GM21786 (cell line): Measurements from ENCODE around the gene AADAC.
A peak's percentile ranks its signal among the peaks of the same experiment; 100 is the strongest.
"Not testable (repeated sequence)": the region's sequence is repeated elsewhere in the genome, so short reads cannot be mapped to it uniquely, and the experiment has no call there.

Experiments
- ATAC-seq: cut with Tn5 transposase; IDR thresholded peaks from one replicate; pipeline ENCODE4 v1.9.1; 2021; ENCODE audit not compliant: unreplicated experiment

Gene AADAC

DNA sequence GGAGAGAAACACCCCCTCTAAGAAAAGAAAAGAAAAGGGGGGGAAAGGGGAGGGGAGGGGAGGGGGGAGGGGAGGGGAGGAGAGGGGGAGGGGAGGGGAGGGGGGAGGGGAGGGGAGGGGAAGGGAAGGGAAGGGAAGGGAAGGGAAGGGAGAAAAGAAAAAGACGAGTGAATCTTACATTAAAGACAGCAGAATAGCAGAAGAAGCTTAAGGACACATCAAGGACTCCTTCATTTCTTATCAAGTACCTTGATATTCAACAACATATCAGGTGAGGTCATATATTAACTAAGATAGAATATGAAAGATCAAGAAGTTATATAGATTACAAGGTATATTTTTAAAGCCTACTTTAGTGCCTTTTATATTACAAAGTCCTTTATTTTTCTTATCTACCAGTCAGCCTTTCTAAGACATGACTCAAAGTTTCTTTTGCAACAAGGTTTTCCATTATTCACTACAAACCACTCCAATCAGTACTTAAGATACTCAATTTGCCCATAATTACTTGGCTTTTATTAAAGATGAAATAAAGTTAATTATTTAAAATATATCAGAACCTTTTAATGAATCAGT, 17.7 kb upstream of the AADAC start:
- no peak for ATAC-seq

DNA sequence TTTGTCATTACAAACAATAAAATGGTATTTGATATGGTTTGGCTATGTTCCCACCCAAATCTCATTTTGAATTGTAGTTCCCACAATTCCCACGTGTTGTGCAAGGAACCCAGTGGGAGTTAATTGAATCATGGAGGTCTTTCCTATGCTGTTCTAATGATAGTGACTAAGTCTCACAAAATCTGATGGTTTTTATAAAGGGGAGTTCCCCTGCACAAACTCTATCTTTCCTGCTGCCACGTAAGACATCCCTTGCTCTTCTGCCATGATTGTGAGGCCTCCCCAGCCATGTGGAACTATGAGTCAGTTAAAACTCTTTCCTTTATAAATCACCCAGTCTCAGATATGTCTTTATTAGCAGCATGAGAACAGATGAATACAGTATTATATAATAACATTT, 15.4 kb upstream of the AADAC start:
- ATAC-seq: no peak

DNA sequence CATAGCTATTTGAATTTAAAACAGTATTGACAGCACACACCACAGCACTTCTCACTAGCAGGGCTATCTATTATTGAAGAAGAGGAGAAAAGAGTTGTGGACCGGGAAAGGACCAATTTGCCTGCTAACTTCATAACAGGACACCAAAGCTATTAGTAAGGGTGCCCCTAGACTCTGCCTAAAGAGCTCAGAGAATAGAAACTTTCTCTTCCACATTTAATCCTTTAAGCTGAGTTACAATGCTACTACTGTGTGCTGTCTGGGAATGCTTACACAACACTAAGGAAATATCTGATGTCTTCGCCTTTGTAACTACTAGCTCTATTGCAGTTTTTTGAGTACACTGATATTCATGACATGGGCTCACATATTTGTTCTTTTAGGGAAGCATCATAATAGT, 13.5 kb upstream of the AADAC start:
- ATAC-seq: no peak

DNA sequence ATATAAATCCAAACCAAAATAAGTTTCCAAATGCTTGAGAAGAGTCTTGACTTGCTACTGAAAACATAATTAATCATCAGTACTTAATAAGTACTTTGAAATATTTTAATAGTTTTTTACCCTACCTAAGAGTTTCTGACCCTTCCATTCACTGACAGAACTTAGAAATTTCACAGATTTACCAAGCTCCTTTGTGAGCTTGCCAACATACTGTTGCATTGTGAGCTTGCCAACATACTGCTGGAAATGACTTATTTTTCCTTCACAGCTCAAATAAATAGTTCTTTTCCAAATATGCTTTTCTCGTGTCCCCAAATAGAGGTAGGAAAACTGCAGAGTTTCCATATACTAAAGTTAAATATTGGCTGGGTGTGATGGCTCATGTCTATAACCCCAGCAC, 9.6 kb upstream of the AADAC start:
- no peak for ATAC-seq

DNA sequence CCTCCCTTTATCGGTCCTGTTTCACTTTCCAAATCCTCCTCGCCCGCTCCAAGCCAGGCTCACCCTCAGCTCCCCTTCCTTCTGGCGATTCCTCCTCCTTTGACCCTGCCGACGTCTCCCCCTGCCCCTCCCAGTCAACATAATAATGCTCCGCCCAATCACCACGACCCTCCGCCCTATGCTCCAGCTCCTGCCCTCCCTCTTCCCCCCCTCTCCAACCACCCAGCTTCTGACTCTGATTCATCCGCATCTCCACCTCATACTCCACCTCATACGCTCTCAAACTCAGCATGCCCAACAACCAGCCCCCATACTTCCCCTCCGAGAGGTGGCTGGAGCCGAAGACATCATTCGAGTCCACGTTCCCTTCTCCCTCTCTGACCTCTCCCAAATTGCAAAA, 7.1 kb upstream of the AADAC start:
- no peak for ATAC-seq

DNA sequence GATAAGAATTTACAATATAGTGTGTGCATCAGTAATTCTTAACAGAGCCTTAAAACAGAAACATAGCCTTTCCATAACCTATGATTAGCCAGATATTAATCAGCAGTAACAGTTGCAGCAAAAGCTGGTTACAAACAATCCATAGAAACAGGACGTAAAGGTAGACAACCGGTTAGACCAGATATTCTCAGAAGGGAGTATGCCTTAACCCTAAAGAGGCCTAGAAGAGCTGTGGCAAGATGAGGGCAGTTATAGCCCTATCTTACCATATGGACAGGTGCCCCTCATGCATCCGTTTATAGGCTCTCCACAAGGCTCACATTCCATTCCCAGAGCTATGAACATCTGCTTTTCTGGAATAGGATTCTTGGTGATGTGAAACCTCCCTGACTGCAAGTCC, 5.0 kb upstream of the AADAC start:
- ATAC-seq: not testable (repeated sequence)

DNA sequence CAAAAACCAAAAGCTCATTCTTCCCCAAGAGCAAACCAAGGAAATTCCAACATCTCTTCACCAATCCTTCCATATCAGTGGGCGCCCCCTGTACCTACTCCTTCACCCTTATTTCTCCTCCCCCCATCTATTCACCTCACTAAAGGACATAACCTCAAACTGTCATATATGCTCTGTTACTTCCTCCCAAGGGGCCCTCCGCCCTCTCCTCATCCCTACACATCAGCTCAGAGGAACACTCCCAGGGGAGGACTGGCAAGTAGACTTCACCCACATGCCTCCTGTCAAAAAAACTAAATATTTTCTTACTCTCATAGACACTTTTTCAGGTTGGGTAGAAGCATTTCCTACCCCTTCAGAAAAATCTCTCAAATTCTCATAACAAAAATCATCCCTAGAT, 2.4 kb upstream of the AADAC start:
- ATAC-seq: no peak

DNA sequence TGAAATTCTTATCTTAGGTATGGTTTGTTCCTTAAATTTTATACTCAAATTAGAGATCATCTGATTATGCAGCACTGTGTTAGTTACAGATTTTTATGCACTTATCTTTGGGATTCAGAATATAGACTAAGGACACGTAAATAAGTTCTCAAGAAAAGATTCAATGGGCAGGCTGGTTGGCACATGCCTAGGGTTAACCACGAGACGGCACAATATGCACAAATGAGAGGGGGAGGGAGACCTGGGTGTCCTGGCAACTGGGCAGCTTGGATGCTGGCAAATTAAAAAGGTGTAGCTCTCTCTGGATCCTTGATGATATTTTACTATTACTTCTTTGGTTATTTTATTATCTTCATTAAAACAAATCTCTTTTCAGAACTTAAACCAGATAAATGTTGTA, 672 bp downstream of the AADAC start:
- ATAC-seq: no peak

DNA sequence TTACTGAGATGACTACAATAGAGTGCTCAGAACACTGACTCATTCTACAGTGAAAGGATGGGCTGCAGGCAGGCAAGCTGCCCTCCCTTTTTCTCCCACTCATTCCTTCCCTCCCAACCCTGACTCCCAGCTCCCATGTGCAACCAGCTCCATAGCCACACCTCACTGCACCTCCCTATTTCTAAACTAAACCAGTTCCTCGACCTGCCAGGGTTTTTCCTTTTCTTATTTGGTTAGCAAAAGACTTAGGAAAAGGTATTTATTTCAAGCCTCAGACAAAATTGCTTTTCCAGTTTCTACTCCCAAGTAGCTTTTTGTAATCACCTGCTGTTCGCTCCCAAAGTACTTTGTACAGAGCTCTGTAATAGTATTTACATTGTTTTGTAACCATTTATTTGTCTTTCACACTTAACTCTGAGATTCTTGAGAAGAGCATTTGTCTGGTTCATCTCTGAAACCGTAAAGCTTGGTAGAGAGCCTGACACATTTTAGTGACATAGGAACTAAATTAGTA, 2.2 kb downstream of the AADAC start:
- no peak for ATAC-seq

DNA sequence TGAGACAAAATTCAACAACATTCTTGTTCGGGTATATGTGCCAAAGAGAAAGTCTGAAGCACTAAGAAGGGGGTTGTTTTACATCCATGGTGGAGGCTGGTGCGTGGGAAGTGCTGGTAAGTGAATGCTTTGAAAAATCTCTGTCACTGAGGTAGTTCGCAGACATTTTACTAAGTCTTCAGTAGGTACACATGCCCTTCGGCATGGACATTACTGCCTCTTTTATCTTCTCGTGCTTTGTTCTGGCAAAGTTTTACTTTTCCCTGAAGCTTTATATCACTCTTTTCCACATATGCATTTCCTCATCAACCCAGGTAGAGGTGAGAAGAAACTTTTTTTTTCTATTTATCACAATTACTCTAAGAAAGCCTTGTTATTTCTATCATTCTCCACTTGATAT, 3.6 kb downstream of the AADAC start:
- ATAC-seq: no peak

DNA sequence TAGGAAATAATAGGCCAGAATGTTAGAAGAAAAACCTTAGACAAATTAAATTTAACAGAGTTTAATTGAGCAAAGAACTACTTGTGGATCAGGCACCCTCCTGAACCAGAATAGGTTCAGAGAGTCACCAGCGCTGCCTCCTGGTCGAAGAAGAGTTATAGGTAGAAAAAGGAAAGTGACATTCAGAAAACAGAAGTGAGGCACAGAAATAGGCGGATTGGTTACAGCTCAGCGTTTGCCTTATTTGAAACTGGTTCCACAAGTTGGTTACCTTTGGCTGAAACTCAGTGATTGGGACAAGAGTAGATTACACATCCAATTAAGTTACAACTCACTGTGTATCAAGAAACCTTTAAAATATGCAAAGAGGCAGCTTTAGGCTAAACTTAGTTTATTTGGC, 4.4 kb downstream of the AADAC start:
- no peak for ATAC-seq

DNA sequence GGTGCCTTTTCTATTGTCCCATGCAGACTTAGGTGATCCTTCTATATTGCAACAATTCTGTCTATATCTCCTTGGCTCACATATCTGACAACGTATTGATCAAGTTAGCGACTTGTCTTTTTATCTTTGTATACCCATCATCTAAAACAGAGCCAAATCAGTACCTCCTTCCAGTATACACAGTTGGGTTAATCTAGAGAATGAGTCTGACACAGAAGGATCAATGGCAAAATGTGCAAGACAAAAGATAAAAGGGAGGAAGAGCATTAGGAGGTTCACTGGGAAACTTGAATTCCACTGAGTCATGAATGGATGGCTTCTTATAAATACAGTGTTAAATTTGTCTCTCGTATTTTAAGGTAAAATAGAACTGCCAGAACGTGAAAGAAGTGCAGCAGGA, 6.0 kb downstream of the AADAC start:
- no peak for ATAC-seq

DNA sequence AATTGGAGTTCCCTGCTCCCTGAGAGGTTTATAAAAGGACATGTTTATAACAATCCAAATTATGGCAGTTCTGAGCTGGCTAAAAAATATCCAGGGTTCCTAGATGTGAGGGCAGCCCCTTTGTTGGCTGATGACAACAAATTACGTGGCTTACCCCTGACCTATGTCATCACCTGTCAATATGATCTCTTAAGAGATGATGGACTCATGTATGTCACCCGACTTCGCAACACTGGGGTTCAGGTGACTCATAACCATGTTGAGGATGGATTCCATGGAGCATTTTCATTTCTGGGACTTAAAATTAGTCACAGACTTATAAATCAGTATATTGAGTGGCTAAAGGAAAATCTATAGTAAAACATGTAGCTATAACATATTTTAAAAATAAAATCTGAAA, 13.9 kb downstream of the AADAC start:
- ATAC-seq: no peak

DNA sequence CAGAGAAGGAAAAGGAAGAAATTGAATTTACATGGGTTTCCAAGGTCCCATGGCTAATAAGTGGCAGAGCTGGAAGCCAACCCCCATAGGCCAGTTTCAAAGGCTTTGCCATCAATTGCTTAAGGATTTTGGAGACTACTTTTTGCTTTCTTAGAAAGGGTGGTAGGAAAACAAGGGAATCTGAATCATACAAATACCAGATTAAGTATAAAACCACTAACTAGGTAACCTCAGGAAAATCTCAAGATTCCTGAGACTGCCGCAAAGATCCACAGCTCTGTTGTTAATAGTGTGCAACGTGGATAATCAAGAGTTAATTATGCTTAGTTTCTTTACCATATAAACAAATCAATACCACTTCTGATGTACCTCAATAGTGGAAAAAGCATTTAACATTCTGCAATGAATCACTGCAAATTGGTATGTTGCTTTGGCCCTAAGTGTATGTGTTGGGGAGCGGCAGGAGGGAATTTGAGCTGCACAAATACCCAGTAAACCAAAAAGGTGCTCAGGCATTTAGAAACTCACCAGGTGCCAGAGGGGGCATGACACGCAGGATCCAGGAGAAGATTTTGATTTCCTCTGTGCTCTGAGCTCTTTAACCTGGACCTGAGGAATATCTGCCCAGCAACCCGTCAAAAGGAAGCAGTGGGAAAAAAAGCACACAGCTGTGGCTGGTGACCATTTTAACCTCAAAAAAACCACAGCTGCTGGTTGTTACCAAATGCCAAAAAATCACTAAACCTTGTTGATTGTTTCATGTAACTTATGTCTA, 22.0 kb downstream of the AADAC start:
- no peak for ATAC-seq

DNA sequence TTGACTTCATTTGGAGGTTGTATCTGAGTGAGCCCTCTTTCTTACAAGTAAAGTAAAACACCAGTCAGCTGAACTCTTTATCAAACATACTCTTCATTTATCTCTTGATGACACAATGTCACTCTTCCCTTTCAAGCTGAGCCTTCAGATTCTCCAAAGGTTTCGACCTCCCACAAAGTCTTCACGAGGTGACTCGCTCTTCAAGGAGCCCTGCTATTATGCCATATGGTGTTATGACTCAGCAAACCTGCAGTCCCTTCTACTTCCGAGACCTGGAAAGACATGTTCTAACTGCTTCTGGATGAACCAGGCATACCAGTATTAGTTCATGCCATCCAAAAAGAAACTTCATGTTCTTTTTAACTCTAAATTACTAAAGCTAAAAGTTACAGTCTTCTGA, 23.1 kb downstream of the AADAC start:
- no peak for ATAC-seq

DNA sequence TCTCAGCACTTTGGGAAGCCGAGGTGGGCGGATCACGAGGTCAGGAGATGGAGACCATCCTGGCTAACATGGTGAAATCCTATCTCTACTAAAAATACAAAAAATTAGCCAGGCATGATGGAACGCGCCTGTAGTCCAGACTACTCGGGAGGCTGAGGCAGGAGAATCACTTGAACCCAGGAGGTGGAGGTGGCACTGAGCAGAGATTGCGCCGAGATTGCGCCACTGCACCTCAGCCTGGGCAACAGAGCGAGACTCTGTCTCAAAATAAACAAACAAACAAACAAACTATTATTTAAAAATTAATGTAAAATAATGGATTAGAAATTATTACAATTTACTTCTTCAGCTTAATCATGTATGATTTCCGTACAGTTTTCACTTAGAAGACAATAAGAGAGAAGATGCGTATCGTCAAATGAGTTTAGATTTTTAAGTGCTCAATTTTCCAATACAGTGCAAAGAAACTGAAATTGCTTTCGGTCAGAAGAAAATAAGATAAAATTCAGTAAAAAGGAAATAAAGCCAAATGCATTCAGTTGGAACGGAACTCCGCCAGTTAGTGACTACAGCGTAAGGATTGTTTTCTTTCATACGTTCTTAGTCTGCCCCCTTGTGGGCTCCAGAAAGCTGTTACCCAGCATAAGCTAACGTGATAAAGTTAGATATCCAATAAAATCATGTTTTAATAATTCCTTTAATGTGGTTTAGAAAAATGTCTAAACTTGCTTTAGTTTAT, 24.8 kb downstream of the AADAC start:
- ATAC-seq: peak; percentile 76

DNA sequence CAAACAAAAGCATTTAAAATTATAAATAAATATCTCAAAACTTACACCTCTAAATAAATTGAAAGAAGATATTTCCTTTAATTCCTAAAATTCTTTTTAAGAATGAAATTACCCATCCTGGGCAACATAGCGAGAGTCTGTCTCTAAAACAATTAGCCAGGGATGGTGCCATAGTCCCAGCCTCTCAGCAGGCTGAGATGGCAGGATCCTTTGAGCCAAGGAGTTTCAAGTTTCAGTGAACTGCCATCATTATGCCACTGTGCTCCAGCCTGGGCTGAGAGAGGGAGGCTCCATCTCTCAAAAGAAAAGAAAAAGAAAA, 25.4 kb downstream of the AADAC start:
- no peak for ATAC-seq

DNA sequence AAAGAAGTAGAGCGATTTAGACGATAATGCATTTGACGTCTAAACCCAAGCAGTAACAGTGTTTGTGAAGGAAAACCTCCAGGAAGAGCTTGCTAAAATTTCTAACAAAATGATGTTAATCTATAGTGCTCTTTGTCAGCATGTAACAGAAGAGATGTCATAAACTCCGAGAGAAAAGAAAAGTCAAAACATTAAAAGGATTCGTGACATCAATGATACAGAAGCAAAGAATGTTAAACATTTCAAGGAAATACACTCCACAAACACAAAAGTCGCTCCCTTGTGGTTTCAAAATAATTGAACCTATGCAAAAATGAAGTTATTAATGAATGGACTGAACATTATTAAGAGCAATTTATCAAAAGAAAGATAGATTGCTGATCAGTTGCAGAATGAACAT, 27.9 kb downstream of the AADAC start:
- ATAC-seq: no peak

DNA sequence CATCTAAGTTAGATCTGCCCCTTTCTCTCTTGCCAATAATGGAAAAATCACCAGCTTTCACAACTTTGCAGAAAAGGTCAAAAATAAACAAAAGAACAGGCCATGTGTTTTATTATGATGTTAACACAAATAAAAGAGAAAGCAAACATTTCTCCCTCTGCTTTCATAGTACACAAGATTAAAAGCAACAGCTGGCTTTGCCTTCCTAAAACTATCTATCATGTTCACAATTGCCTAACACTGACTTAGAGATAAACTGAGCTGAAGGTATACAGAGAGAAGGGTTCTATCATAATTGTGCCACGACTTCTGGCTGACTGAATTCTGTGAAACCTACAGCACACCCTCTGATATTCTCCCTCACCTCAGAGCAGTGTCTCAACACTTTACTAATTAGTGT, 29.4 kb downstream of the AADAC start:
- no peak for ATAC-seq

DNA sequence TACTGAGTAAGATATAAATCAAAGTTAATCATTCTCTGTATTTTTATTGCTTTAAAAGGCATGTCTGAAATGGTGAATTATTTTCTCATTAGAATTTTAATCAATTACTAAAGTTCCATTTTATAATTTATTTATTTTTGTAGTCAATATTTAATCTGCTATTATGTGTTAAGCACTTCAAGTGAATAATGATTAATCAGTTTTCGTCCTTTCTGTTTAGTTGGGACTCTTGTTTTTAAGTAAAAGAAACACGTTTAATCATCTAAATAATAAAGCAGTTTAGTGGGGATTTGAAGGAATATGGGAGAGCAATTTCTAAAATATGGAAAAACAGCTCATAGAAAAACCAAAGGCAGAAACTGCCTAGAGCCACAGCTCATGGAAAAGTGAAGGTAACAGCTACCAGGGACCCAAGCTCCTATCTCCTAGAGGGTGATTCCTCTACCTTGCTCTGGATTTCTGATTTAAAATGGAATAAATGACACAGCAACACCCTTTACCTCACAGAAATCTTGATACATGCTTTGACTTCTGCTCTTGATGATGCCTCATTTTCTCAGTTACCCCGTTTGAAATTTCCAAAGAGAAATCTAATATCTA, 31.5 kb downstream of the AADAC start:
- no peak for ATAC-seq

DNA sequence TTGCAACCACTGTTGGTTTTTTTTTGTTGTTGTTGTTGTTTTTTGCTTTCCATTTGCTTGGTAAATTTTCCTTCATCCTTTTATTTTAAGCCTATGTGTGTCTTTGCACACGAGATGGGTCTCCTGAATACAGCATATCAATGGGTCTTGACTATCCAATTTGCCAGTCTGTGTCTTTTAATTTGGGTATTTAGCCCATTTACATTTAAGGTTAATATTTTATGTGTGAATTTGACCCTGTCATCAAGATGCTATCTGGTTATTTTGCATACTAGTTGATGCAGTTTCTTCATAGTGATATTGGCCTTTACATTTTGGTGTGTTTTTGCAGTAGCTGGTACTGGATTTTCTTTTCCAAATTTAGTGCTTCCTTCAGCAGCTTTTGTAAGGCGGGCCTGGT, 36.1 kb downstream of the AADAC start:
- ATAC-seq: not testable (repeated sequence)
